ENCODE results near the gene KLHL42.
A peak's percentile ranks its signal among the peaks of the same experiment; 100 is the strongest.

Gene KLHL42

GRCh38 chr12:27820564-27820963, 40.5 kb downstream of the KLHL42 start:
- POLR2A ChIA-PET: interaction anchor here (1.1 kb wide), 1 partner anchor 26 kb away, joined by 3 read pairs; no protein-coding TSS in a partner anchor
- CTCF ChIA-PET: interaction anchor here (1.1 to 4.8 kb wide), 20 partner anchors 10 to 434 kb away, joined by 3 to 49 read pairs (median 8); no protein-coding TSS in a partner anchor
- TF ChIP-seq CTCF (IDR thresholded peaks at IDR 0.05; ENCODE audit: control extremely low read depth, extremely low read depth, low read depth, missing control alignments): no peak
- DNase-seq (ENCODE audit: extremely low spot score): no peak

GRCh38 chr12:27821259-27821973, 41.4 kb downstream of the KLHL42 start:
- ChIA-PET CTCF (interaction anchor here (0.6 to 4.8 kb wide), 35 partner anchors 9 to 1681 kb away, joined by 3 to 49 read pairs (median 5); partner anchors contain the start of genes KLHL42 and MANSC4), POLR2A (interaction anchor here (0.6 to 1.1 kb wide), 3 partner anchors 27 to 869 kb away, joined by 3 to 11 read pairs (median 3); partner anchors contain the start of gene CCDC91)
- peak; percentile 70 for TF ChIP-seq CTCF (IDR thresholded peaks at IDR 0.05; ENCODE audit: control extremely low read depth, extremely low read depth, low read depth, missing control alignments)
- peak; percentile 47 for DNase-seq (ENCODE audit: extremely low spot score)

- ChIA-PET POLR2A (interaction anchor here (0.6 to 1.0 kb wide), 2 partner anchors 368 to 869 kb away, joined by 3 to 11 read pairs; partner anchors contain the start of gene CCDC91), CTCF (interaction anchor here (0.7 to 4.8 kb wide), 32 partner anchors 8 to 1050 kb away, joined by 3 to 49 read pairs (median 5); partner anchors contain the start of genes KLHL42 and MANSC4)
- TF ChIP-seq CTCF (IDR thresholded peaks at IDR 0.05; ENCODE audit: control extremely low read depth, extremely low read depth, low read depth, missing control alignments): no peak
- peak; percentile 58 for DNase-seq (ENCODE audit: extremely low spot score)
These were observed 42.2 kb downstream of the KLHL42 start for GRCh38 chr12:27822076-27822712.

GRCh38 chr12:27823038-27823437, 43.0 kb downstream of the KLHL42 start:
- no peak for TF ChIP-seq CTCF (IDR thresholded peaks at IDR 0.05; ENCODE audit: control extremely low read depth, extremely low read depth, low read depth, missing control alignments)
- DNase-seq (ENCODE audit: extremely low spot score): no peak
- POLR2A ChIA-PET: no interaction called here
- CTCF ChIA-PET: interaction anchor here (0.9 to 4.8 kb wide), 10 partner anchors 7 to 89 kb away, joined by 3 to 49 read pairs (median 26); no protein-coding TSS in a partner anchor

GRCh38 chr12:27824126-27824842, 44.3 kb downstream of the KLHL42 start:
- ChIA-PET CTCF (interaction anchor here (0.9 to 4.8 kb wide), 5 partner anchors 15 to 91 kb away, joined by 3 to 49 read pairs (median 4); no protein-coding TSS in a partner anchor), POLR2A (no interaction called here)
- peak; percentile 45 for DNase-seq (ENCODE audit: extremely low spot score)
- no peak for TF ChIP-seq CTCF (IDR thresholded peaks at IDR 0.05; ENCODE audit: control extremely low read depth, extremely low read depth, low read depth, missing control alignments)

GRCh38 chr12:27826076-27826475, 46.0 kb downstream of the KLHL42 start:
- CTCF ChIA-PET: interaction anchor here (1.2 kb wide), 1 partner anchor 9 kb away, joined by 3 read pairs; no protein-coding TSS in a partner anchor
- DNase-seq (ENCODE audit: extremely low spot score): no peak
- no peak for TF ChIP-seq CTCF (IDR thresholded peaks at IDR 0.05; ENCODE audit: control extremely low read depth, extremely low read depth, low read depth, missing control alignments)
- POLR2A ChIA-PET: no interaction called here
